Kidney epithelial cell (primary cell): ENCODE measurements around the gene GET4. TPM values are rescaled to one million over a fixed set of nuclear protein-coding genes. Genes with fewer than 3 reads are reported as not detected.

Experiments used
- DNase-seq: peaks from one replicate; pipeline ENCODE4 v3.0.0-alpha.2; 2010; ENCODE audit warnings: low read depth
- H3K27me3 ChIP-seq: 2 replicates; pipeline ENCODE4 v1.6.0; 2011; ENCODE audit warnings: low read length; ENCODE audit not compliant: control insufficient read depth, insufficient read depth
- H3K36me3 ChIP-seq: 2 replicates; pipeline ENCODE4 v1.5.1; 2011; ENCODE audit warnings: low read length; ENCODE audit not compliant: control insufficient read depth, insufficient read depth
- H3K4me3 ChIP-seq: 2 replicates; pipeline ENCODE4 v1.5.1; 2011; ENCODE audit warnings: low read depth, mild to moderate bottlenecking, control low read depth, low read length
- total RNA-seq: library from RNA; depleted of rRNA; stranded (reverse); fragments of >200 nt; gene quantifications from 2 replicates; pipeline ENCODE4 v1.2.3, GENCODE V29; 2015
- TF ChIP-seq, protein P1 (sequence below): IDR thresholded peaks from 2 replicates; pipeline ENCODE4 v1.5.1; 2011; ENCODE audit warnings: mild to moderate bottlenecking, moderate library complexity, low read length, control low read depth, inconsistent platforms; ENCODE audit not compliant: insufficient read depth, poor library complexity, severe bottlenecking

Gene GET4
- total RNA-seq, 1 donor from 2014 or later: 63.1 TPM

DNA sequence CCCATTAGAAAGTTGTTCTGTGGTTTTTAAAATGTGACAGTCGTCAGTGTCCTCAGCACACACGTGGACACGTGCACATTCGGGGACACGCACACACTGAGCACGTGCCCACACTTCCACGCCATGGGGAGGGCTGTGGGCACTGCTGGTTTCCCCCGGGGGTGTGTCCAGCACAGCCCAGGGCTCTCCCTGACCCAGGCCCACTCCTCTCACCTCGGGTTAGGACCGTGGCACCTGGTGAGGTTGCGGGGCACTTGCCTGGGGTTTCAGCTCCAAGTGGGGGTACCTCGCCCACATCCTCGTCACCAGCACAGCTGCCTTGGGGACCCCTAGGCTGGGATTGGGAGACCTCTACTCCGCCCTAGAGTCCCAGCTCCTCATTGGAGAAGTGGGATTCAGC lies 20.7 kb downstream of the GET4 start:
- H3K27me3 ChIP-seq: peaks cover 3% of the 10 kb centered on the region
- DNase-seq: no peak
- H3K36me3 ChIP-seq: no peaks in the 10 kb centered on the region
- no peak overlapping the region for H3K4me3 ChIP-seq
- TF ChIP-seq, protein P1, sequence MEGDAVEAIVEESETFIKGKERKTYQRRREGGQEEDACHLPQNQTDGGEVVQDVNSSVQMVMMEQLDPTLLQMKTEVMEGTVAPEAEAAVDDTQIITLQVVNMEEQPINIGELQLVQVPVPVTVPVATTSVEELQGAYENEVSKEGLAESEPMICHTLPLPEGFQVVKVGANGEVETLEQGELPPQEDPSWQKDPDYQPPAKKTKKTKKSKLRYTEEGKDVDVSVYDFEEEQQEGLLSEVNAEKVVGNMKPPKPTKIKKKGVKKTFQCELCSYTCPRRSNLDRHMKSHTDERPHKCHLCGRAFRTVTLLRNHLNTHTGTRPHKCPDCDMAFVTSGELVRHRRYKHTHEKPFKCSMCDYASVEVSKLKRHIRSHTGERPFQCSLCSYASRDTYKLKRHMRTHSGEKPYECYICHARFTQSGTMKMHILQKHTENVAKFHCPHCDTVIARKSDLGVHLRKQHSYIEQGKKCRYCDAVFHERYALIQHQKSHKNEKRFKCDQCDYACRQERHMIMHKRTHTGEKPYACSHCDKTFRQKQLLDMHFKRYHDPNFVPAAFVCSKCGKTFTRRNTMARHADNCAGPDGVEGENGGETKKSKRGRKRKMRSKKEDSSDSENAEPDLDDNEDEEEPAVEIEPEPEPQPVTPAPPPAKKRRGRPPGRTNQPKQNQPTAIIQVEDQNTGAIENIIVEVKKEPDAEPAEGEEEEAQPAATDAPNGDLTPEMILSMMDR: no peak

DNA sequence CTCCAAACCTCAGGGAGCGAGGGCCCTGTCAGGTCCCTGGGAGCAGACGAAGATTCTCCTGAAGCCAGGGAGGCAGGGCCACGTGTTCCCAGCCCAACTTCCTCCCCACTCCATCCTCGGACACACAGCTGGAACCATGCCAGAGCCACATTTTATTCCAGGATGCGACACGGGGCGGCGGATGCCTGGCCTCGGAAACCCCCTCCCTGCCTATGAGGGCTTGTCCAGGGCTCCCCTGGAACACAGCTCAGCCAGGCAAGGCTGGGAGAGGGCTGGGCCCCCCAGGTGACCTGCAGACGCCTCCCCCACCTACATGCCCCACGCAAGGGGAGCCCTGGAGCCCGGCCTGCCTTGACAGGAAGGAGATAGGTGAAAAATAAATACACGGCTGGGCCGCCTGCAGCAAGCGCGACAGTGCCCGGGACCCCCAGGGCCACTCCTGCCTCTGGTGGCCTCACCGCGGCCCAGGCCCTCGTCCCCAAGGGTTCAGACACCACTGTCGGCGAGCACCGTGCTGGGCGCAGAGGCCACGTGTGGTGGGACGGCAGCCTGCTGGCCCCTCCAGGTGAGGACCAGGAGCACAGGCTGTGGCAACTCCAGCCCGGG lies 21.5 kb downstream of the GET4 start:
- H3K36me3 ChIP-seq: no peaks in the 10 kb centered on the region
- peaks cover 7% of the 10 kb centered on the region for H3K27me3 ChIP-seq
- no peak for DNase-seq
- H3K4me3 ChIP-seq: no peak overlapping the region
- TF ChIP-seq, protein P1: no peak

DNA sequence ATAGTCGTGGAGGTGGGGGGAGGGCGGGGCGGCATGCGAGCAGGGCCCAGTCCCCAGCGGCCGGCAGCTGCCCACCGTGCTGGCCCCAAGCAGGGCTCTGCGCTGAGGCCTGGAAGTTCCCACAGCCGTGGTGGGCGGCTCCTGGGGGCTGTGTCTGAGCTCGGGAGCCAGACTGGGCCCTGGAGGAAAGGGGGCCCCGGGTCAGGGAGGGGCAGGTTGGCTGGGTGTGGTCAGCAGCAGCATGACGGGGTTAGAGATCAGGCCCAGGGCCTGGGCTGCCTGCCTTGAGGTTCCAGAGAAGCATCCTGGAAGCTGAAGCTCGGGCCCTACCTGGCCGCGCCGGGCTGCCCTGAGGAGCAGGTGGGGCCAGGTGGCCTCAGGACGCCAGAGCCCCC lies 22.1 kb downstream of the GET4 start:
- no peak overlapping the region for H3K4me3 ChIP-seq
- H3K36me3 ChIP-seq: no peaks in the 10 kb centered on the region
- peaks cover 11% of the 10 kb centered on the region for H3K27me3 ChIP-seq
- DNase-seq: no peak
- TF ChIP-seq, protein P1: no peak

DNA sequence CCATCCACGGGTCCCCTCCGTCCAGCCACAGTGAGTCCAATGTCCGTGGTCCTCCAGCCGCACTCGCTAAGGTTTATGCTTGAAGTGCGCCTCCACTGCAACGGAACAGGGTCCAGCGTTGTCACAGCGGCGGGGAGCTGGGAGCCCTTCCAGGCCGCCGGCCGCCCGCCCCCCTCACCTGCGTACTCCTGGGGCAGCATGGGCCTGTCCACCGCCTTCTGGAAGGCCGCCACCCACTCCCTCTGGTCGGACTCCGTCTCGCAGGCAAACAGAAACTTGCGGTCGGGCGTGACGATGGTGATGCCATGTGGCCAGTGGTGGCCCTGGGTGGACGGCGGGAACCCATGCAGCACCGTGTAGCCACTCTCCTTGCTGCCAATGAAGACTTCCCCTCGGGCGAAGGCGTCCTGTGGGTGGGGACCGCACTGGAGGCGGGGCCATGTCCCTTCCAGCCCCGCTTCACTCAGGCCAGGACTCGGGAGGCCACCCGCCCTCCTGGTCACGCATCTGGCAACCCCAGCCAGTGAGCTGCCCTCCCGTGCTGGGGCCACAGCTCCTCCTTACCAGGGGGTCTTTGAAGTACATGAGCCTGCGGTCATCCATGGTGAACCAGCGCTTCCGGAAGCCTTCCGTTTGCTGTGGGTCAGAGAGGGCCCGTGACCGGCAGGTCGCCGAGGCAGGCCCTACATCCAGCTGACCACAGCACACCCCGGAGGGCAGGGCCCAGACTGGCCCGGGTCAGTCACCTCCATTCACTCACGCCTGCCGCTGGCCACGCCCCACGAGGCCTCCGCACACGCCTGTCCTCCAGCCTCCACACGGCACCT lies 22.7 kb downstream of the GET4 start:
- TF ChIP-seq, protein P1: no peak
- Histone ChIP-seq H3K27me3 (peaks cover 17% of the 10 kb centered on the region), H3K36me3 (no peaks in the 10 kb centered on the region), H3K4me3 (no peak overlapping the region)
- DNase-seq: no peak

DNA sequence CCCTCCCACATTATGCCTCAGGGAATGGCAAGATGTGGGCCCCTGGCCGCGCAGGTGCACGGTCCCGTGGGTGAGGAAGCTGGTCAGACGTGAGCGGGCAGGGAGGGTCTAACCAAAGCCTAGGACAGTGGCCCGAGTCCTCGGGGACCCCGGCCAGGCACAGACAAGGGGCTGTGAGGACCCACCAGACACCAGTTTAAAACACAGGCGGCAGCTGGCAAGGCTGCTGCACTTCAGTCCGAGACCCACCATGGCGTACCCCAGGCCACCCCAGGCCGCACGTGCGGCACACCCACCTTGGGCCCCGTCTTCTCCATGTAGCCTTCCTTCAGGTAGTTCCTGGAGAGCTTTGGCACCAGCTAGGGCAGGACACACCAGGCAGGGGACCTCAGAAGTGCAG lies 23.5 kb downstream of the GET4 start:
- DNase-seq: no peak
- TF ChIP-seq, protein P1: no peak

More for the DNA sequence above, 23.5 kb downstream of the GET4 start:
- Histone ChIP-seq H3K36me3 (no peaks in the 10 kb centered on the region), H3K4me3 (no peak overlapping the region), H3K27me3 (peaks cover 25% of the 10 kb centered on the region)
